Measurements from ENCODE around the gene AP5Z1.
A peak's percentile ranks its signal among the peaks of the same experiment; 100 is the strongest.

The AP5Z1 gene

GRCh38 chr7:4768597-4769569, 6.5 kb upstream of the AP5Z1 start:
- no peak for DNase-seq

DNA sequence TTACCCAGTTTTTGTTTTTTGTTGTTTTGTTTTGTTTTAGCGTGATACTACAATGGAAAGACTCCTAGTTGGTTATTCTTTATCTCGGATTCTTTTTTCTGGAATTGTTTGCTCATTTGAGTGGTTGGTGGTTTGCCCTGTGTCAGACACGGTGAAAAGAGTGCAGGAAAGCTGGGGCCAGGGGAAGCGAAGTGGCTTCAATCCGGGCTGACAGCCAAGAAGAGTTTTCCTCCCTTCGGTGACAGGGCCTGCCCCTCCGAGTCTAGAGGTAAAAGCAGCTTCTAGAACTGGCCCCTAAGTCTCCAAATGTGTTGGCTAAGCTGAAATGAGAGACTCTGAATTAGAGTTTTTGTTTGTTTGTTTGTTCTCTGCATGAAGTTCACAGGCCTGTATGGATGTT, 5.7 kb upstream of the AP5Z1 start:
- no peak for DNase-seq

- DNase-seq: no peak
Observed at GRCh38 chr7:4770886-4771285, 4.5 kb upstream of the AP5Z1 start.

GRCh38 chr7:4771737-4772136, 3.7 kb upstream of the AP5Z1 start:
- no peak for DNase-seq

- no peak for DNase-seq
Observed at GRCh38 chr7:4772306-4772705, 3.1 kb upstream of the AP5Z1 start.

GRCh38 chr7:4774007-4774406, 1.4 kb upstream of the AP5Z1 start:
- DNase-seq: no peak

GRCh38 chr7:4774658-4775249, 669 bp upstream of the AP5Z1 start:
- DNase-seq: peak in 1 of 2 experiments; percentile 13

- peak; percentile 26 to 37 for DNase-seq
Observed at GRCh38 chr7:4775848-4776623, 613 bp downstream of the AP5Z1 start.

DNA sequence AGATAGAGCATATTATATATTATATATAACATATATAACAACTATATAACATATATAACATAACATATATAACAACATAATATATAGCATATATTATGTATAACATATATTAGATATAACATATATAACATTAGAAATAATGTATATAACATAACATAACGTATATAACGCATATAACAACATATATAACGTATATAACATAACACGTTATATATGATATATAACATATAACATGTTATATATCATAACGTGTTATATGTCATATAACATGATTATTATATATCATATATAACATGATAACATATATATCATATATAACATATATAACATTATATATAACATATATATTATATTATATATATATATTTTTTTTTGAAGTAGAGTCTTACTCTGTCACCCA, 3.7 kb downstream of the AP5Z1 start:
- no peak for DNase-seq

- DNase-seq: no peak
Observed at GRCh38 chr7:4781366-4782069, 6.1 kb downstream of the AP5Z1 start.

DNA sequence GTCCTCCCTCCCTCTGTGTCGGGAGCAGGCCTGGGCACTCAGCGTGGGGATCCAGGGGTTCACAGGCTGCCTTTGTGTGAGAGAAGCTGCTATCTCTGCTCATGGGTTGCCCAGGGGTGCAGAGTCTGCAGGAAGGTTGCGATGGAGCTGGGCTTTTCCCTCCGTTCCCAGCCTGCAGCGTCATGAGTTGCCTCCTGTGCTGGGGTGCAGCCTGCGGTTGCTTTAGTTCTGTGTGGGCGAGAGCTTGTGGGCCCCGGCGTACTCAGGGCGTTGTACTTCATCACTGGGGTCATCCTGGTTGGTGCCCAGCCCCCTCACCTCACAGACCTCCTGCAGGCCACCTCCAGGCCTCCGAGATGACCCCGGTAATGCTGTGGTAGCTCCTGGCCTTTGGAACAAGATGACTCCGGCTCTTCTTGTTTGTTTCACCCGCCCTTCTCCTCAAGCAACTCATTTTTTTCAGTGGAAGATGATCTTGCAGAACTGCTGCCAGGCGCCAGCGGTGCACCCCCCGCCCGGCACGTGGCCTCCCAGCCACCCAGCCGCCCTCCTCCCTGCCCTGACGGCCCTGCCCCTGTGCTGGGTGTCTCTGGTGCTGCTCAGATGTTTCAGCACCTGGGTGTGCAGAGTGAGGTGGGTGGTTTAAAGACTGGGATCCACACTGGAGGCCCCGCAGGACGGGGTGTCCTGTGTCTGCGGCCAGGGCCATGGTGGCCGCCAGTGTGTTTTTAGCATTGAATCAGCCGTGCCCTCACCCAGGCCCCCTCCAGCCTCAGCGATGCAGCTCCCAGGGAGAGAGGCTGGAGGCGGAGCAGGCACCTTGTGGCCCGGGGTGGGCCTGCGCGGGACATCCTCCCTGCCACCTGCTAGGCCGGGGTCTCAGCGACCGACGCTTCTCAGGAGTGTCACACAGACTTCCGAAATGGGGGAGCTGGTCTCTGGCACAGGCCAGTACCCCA, 7.2 kb downstream of the AP5Z1 start:
- DNase-seq: no peak

DNA sequence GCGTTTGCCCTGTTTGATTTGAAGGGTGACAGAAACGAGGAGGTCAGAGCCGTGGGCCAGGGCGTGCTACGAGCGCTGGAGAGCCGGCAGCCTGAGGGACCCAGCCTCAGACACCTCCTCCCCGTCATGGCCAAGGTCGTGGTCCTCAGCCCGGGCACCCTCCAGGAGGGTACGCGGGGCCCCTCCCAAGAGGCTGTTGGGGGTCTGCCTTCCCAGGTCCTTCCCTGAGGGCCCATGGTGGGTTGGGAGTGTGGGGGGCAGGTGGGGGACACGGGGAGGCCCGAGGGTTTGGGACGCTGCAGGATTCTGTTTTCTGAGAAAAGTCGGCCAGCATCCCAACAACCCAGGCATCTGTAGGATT, 7.8 kb downstream of the AP5Z1 start:
- DNase-seq: no peak

- DNase-seq: no peak
Observed at GRCh38 chr7:4783762-4784351, 8.4 kb downstream of the AP5Z1 start.

GRCh38 chr7:4784799-4785198, 9.4 kb downstream of the AP5Z1 start:
- no peak for DNase-seq

DNA sequence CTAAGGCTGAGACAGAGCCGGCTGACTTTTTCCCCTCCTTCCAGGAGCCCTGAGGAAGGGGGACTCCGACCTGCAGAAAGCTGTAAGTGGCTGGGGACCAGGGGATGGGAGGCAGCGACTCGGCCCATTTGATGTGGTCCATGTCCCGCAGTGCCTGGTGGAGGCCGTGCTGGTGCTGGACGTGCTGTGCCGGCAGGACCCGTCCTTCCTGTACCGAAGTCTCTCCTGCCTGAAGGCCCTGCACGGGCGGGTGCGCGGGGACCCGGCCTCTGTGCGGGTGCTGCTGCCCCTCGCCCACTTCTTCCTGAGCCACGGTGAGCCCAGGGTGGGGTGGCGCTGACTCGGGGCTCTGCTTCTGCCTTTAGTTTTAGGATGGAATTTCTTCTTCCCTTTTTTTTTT, 9.9 kb downstream of the AP5Z1 start:
- DNase-seq: no peak

DNA sequence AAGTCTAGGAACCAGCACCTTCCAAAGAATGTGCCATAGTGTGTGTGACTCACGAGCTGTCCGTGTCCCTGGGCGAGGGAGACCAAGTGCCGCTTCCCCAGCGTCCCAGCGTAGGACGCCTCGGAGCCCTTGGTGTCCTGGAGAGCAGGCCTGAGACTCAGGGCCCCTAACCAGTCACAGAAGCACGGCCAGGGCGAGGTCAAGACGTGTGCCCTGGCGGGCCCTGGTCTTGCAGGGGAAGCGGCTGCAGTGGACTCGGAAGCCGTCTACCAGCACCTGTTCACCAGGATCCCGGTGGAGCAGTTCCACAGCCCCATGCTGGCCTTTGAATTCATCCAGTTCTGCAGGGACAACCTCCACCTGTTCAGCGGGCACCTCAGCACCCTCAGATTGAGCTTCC, 10.6 kb downstream of the AP5Z1 start:
- DNase-seq: no peak

GRCh38 chr7:4787541-4787940, 12.1 kb downstream of the AP5Z1 start:
- no peak for DNase-seq

DNA sequence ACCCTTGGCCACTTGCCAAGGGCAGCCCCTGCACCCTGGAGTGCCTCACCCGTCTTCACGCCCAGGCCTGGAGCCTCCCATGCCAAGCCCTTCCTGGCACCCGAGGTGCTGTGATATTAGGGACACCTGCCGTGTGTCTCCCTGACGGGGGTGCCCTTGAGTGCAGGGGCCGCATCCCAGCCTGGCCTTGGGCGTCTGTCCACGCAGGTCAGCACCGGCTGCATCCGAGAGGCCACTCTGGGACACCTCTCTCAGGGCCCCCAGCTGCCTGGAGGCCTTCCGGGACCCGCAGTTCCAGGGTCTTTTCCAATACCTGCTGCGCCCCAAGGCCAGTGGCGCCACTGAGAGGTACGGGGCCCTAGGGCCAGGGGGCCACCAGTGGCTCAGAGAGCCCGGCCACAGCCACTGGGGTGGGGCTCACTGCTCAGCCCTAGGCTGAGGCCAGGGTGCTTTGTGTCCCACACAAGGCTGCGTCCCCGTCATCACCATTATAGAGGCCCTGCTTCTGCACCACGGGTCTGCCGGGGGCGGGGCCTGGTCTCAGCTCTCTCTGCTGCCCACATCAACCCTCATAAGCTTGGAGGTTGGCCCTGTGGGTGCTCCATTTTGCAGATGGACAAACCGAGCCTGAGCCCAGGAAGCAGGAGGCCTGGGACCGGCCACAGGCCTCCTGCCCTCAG, 12.7 kb downstream of the AP5Z1 start:
- no peak for DNase-seq

DNA sequence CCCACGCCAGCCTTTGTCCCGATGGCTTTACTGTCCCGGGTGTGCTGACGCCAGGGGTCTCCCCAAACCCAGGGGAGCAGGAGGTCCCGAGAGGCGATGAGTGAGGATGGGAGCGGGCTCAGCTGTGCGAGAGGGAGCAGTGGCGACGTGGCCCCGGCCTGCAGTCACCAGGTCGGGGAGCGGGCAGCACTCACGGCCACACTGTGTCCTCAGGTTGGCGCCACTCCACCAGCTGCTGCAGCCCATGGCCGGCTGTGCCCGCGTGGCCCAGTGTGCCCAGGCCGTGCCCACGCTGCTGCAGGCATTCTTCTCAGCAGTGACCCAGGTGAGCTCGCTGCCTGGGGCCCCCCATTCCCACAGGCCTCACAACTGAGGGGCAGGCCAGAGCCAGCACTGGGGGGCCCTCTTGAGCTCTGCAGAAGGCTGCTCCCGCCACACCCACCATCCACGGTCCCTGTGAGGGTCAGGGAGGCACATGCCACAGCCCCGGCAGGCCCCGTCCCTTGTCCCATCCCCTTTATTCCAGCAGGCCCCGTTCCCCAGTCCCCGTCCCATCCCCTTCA, 13.3 kb downstream of the AP5Z1 start:
- no peak for DNase-seq

All from activated CD4-positive, alpha-beta T cell treated with anti-CD3 and anti-CD28 coated beads, Interleukin-2, amount 50 U/mL, for 4 hours (primary cell).